Esophagus mucosa (tissue), 1 donor: Measurements from ENCODE around the gene SERTAD3. TPM values are rescaled to one million over a fixed set of nuclear protein-coding genes. Genes with fewer than 3 reads are reported as not detected.
"Not testable (repeated sequence)": the region's sequence is repeated elsewhere in the genome, so short reads cannot be mapped to it uniquely, and the experiment has no call there.

ENCODE experiments used
- ATAC-seq: fragments of 200-7000 bp; cut with Tn5 transposase; one replicate; pipeline ENCODE4 v1.9.1; 2020
- total RNA-seq: library from RNA; stranded (reverse); gene quantifications from one replicate; pipeline ENCODE4 v1.2.4, GENCODE V29; 2023
- donor health status: DM: yes; HTN: yes; CAD: no.

The SERTAD3 gene
- total RNA-seq, 1 donor from 2014 or later = 20.7 TPM

DNA sequence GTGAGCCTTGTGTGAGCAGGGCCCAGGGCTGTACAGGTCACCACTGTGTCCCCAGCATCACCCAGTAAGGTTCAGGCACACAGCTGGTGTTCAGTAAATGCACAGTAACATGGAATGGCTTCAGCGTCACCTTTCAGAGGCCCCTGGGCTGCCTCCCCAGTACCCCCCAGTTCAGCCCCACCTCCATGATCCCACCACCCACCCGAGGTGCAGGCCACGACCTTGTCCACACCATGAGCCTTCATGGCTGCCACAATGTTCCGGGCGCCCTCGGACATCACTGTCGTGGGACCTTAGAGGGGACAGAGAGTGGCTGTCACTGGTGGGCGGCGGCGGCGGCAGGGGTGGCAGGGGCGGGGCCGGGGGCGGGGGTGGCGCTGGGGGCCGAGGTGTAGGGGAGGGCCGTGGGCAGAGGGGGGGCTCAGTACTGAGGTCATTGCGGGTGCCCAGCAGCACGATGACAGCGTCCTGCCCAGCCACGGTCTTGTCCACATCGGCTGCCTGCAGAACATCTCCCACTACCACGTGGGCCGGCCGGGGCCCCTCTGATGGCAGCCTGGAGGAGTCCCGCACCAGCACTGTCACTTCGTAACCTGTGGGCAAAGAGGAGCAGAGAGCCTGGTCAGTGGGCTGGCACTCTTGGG, 13.9 kb upstream of the SERTAD3 start:
- ATAC-seq = peak; percentile 4

- ATAC-seq = no peak
Measured at GRCh38 chr19:40457048-40457447, 12.9 kb upstream of the SERTAD3 start.

DNA sequence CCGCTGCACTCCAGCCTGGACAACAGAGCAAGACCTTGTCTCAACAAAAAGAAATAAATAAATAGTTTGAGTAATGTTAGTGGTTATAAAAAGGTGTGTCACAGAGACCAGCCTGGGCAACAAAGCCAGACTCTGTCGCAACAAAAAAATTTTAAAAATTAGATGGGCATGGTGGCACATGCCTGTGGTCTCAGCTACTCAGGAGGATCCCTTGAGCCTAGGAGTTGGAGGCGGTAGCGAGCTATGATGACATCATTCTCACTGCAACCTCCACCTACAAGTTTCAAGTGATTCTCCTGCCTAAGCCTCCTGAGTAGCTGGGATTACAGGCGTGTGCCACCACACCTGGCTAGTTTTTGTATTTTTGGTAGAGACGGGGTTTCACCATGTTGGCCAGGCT, 9.8 kb upstream of the SERTAD3 start:
- ATAC-seq = peak; percentile 32

- ATAC-seq = peak; percentile 20
Measured at GRCh38 chr19:40453151-40453735, 9.1 kb upstream of the SERTAD3 start.

DNA sequence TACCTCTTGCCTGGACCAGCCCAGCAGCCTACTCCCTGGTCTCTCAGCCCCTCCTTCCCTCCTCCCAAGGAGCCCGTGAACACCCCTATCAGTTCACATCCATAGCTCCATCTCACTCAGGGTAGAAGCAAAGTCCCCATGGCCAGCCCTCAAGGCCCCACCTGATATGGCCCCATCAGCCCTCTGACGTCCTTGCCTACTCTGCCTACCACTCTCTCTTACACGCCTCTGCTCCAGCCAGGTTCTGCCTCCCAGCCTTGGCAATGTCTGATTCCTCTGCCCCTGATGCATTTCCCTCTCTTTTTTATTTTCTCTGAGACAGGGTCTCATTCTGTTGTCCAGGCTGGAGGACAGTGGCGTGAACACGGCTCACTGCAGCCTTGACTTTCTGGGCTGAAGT, 7.9 kb upstream of the SERTAD3 start:
- ATAC-seq = no peak

GRCh38 chr19:40450664-40451063, 6.5 kb upstream of the SERTAD3 start:
- no peak for ATAC-seq

GRCh38 chr19:40449506-40449905, 5.4 kb upstream of the SERTAD3 start:
- ATAC-seq = no peak

- no peak for ATAC-seq
Measured at GRCh38 chr19:40446263-40446784, 2.2 kb upstream of the SERTAD3 start.

DNA sequence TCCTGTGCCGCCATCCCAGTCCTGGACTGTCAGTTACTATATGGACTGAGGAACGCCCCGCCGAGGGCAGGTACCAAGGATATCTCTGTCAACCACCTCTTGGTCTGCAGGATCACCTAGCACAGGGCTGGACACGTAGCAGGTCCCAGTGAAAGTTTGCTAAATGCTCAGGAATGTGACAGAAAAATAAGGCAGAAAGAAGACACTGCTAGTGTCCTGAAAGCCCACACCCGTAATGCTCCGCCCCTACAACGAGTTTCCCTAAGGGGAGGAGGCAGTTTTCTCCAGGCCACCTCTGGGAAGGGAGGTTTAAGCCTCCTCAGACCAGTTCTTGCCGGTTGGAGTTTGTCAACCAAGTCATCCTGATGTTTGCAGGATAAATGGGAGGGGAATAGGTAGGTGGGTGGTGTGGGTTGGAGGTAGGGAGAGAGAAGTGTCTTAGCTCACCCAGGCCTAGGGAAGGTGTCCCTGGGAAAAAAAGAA, 1.7 kb upstream of the SERTAD3 start:
- no peak for ATAC-seq

GRCh38 chr19:40444825-40445312, 734 bp upstream of the SERTAD3 start:
- ATAC-seq = no peak

GRCh38 chr19:40443131-40443999, 770 bp downstream of the SERTAD3 start:
- peak; percentile 87 for ATAC-seq

- no peak for ATAC-seq
Measured at GRCh38 chr19:40442328-40443130, 1.6 kb downstream of the SERTAD3 start.

- no peak for ATAC-seq
Measured at GRCh38 chr19:40441719-40442253, 2.3 kb downstream of the SERTAD3 start.

DNA sequence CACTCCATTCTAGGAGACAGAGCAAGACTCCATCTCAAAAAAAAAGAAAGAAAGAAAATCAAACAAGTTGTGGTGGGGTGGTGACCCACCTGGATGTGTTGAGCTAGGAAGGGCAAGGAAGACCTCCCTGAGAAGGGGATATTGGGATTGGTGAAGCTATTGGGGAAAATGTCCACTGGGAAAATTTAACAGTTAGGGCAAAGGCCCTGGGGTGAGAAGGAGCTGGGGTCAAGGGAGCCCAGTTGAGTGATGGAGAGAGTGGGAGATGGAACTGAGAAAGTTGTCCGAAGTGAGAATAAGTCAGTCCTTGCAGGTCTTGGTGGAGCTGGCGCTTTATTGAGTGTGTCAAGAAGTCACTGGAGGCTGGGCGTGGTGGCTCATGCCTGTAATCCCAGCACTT, 5.9 kb downstream of the SERTAD3 start:
- ATAC-seq = no peak

- ATAC-seq = peak; percentile 95
Measured at GRCh38 chr19:40433391-40434216, 10.5 kb downstream of the SERTAD3 start.

DNA sequence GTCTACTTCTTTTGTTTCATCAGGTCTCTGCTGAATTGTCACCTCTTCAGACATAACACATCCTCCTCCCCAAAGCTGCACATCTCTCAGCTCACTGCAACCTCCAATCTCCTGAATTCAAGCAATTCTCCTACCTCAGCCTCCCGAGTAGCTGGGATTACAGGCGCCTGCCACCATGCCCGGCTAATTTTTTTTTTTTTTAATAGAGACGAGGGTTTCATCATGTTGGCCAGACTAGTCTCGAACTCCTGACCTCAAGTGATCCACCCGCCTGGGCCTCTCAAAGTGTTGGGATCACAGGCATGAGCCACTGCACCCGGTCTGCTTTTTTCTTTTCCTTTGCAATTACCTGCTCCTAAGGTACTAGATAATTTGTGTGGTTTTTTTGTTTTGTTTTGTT, 11.4 kb downstream of the SERTAD3 start:
- not testable (repeated sequence) for ATAC-seq

DNA sequence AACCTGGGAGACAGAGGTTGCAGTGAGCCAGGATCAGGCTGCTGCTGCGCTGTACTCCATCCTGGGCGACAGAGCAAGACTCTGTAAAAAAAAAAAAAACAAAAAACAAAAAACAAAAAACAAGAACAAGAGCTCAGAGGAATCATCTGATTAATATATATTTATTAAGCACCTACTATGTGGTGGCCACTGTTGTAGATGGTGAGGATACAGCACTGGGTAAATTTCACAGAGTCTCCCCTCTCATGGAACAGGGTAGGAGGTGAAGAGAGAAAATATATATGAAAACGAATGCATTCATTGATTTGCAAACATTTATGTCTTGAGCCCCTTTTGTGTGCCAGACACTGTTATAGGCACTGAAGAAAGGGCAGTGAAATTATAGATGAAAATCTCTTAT, 12.4 kb downstream of the SERTAD3 start:
- no peak for ATAC-seq

- ATAC-seq = not testable (repeated sequence)
Measured at GRCh38 chr19:40430242-40430641, 13.9 kb downstream of the SERTAD3 start.

DNA sequence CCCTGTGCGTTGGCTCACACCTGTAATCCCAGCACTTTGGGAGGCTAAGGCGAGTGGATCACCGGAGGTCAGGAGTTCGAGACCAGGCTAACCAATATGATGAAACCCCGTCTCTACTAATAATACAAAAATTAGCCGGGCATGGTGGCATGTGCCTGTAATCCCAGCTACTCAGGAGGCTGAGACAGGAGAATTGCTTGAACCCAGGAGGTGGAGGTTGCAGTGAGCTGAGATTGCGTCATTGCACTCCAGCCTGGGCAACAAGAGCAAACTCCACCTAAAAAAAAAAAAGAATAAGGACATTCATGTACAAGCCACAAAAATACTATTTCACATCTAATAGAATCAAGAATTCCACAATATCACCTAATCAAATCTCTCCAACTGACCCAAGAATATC, 15.9 kb downstream of the SERTAD3 start:
- not testable (repeated sequence) for ATAC-seq

- peak; percentile 93 for ATAC-seq
Measured at GRCh38 chr19:40425450-40426287, 18.5 kb downstream of the SERTAD3 start, which contains the start of gene SERTAD1. Gene SERTAD1 (minus strand): TSS chr19:40425992. CDS start chr19:40423546, 2,446 bp downstream.
